Endodermal cell (in vitro differentiated cells): Measurements from ENCODE around the gene TNRC6C. TPM values are rescaled to one million over a fixed set of nuclear protein-coding genes. Genes with fewer than 3 reads are reported as not detected.
A peak's percentile ranks its signal among the peaks of the same experiment; 100 is the strongest.

ENCODE experiments used
- DNase-seq: peaks from one replicate; pipeline ENCODE4 v3.0.0-alpha.2; 2017
- H3K27ac ChIP-seq: 2 replicates; pipeline ENCODE4 v1.5.1; 2013; ENCODE audit warnings: mild to moderate bottlenecking, low read depth, low read length, moderate library complexity
- H3K27me3 ChIP-seq: 2 replicates; pipeline ENCODE4 v1.6.1; 2013; ENCODE audit warnings: mild to moderate bottlenecking, low read length, moderate library complexity; ENCODE audit not compliant: insufficient read depth, control insufficient read depth, poor library complexity, severe bottlenecking
- H3K36me3 ChIP-seq: 2 replicates; pipeline ENCODE4 v1.7.0; 2013; ENCODE audit warnings: mild to moderate bottlenecking, low read length, moderate library complexity; ENCODE audit not compliant: control insufficient read depth, insufficient read depth
- H3K4me1 ChIP-seq: one replicate; pipeline ENCODE4 v1.7.0; 2013; ENCODE audit warnings: low read length; ENCODE audit not compliant: control insufficient read depth, insufficient read depth
- H3K4me3 ChIP-seq: 2 replicates; pipeline ENCODE4 v1.5.1; 2013; ENCODE audit warnings: mild to moderate bottlenecking, low read length, moderate library complexity
- H3K9ac ChIP-seq: 2 replicates; pipeline ENCODE4 v1.6.1; 2013; ENCODE audit warnings: mild to moderate bottlenecking, low read length, moderate library complexity; ENCODE audit not compliant: poor library complexity, severe bottlenecking; ENCODE audit errors: extremely low read depth
- H3K9me3 ChIP-seq: 2 replicates; pipeline ENCODE4 v1.6.1; 2013; ENCODE audit warnings: mild to moderate bottlenecking, low read length, moderate library complexity; ENCODE audit not compliant: control insufficient read depth
- H3K27ac Mint-ChIP-seq: 2 replicates; pipeline ENCODE4 v1.8.0; 2020; ENCODE audit warnings: mixed read lengths
- H3K27me3 Mint-ChIP-seq: 2 replicates; pipeline ENCODE4 v1.8.0; 2021; ENCODE audit warnings: mild to moderate bottlenecking, mixed read lengths; ENCODE audit not compliant: insufficient read depth
- H3K36me3 Mint-ChIP-seq: 2 replicates; pipeline ENCODE4 v1.8.0; 2020; ENCODE audit warnings: low read depth, mixed read lengths
- H3K4me1 Mint-ChIP-seq: 2 replicates; pipeline ENCODE4 v1.8.0; 2020; ENCODE audit warnings: mixed read lengths
- H3K4me3 Mint-ChIP-seq: 2 replicates; pipeline ENCODE4 v1.8.0; 2020; ENCODE audit warnings: mild to moderate bottlenecking, moderate library complexity, mixed read lengths
- H3K9me3 Mint-ChIP-seq: 2 replicates; pipeline ENCODE4 v1.8.0; 2020; ENCODE audit warnings: mild to moderate bottlenecking, mixed read lengths
- CTCF ChIP-seq: fragments of 200-600 bp; sonication (generic); conservative IDR thresholded peaks from 2 replicates; pipeline ENCODE4 v1.5.0; 2021; ENCODE audit warnings: antibody characterized with exemption, mild to moderate bottlenecking
- WGBS, 2 experiments: methylation state at CpG; one replicate each; pipeline versions ENCODE4 v1.1.5 to v1.1.7; 2013; ENCODE audit warnings: missing lambda C conversion rate in 2 of 2, mixed read lengths in 1 of 2; ENCODE audit not compliant: insufficient coverage in 1 of 2, insufficient read length in 1 of 2; 5-methylcytosine and 5-hydroxymethylcytosine counted together
- total RNA-seq, 2 donors: library from RNA; stranded (reverse); fragmentation: NEBNext Ultra II Directional in 1 of 2; extraction: Animal tissue kit (Norgen Biotek cat#: 25700) in 1 of 2; gene quantifications; 2 replicates in 1 of 2; 3 replicates in 1 of 2; pipeline ENCODE4 v1.2.1, GENCODE V29; 2021

TNRC6C gene
- total RNA-seq, 2 donors from 2014 or later = 22.4 to 40.2 TPM

GRCh38 chr17:78130437-78131101 is 172.1 kb downstream of the TNRC6C start, which contains the start of gene TMC8:
TMC8 (plus strand) TSS chr17:78130771; CDS start chr17:78131589, 818 bp downstream.
- peak within 1 kb of the TSS; percentile 44 for H3K4me3 Mint-ChIP-seq
- no peak for TF ChIP-seq CTCF
- H3K27ac ChIP-seq = no peak within 1 kb of the TSS
- 84 to 86% methylated on average over 5 to 10 of the region's 10 CpGs for WGBS, 2 experiments
- no peak within 1 kb of the TSS for H3K4me3 ChIP-seq
- peak; percentile 83 for DNase-seq
- peaks cover 3% of the 10 kb centered on the region for H3K36me3 ChIP-seq
- H3K27me3 Mint-ChIP-seq = peaks cover 24% of the 10 kb centered on the region
- no peaks in the 10 kb centered on the region for H3K9me3 Mint-ChIP-seq
- no peak within 1 kb of the TSS for H3K9ac ChIP-seq
- peaks cover 21% of the 10 kb centered on the region for H3K4me1 Mint-ChIP-seq
- peaks cover 1% of the 10 kb centered on the region for H3K36me3 Mint-ChIP-seq
- peaks cover 7% of the 10 kb centered on the region for H3K27me3 ChIP-seq
- no peak within 1 kb of the TSS for H3K27ac Mint-ChIP-seq
- H3K9me3 ChIP-seq = no peaks in the 10 kb centered on the region
- H3K4me1 ChIP-seq = peaks cover 5% of the 10 kb centered on the region

GRCh38 chr17:78131172-78132083 is 172.9 kb downstream of the TNRC6C start:
- H3K27ac ChIP-seq = no peak overlapping the region
- TF ChIP-seq CTCF = no peak
- no peak overlapping the region for H3K9ac ChIP-seq
- no peaks in the 10 kb centered on the region for H3K9me3 Mint-ChIP-seq
- H3K27me3 ChIP-seq = peaks cover 7% of the 10 kb centered on the region
- peaks cover 5% of the 10 kb centered on the region for H3K4me1 ChIP-seq
- peak; percentile 81 for DNase-seq
- H3K4me1 Mint-ChIP-seq = peaks cover 21% of the 10 kb centered on the region
- H3K36me3 Mint-ChIP-seq = peaks cover under 1% of the 10 kb centered on the region
- H3K27me3 Mint-ChIP-seq = peaks cover 24% of the 10 kb centered on the region
- H3K9me3 ChIP-seq = no peaks in the 10 kb centered on the region
- no peak overlapping the region for H3K4me3 ChIP-seq
- H3K27ac Mint-ChIP-seq = no peak overlapping the region
- whole genome bisulfite sequencing, 2 experiments = 45 to 52% methylated on average over 21 to 74 of the region's 74 CpGs
- H3K36me3 ChIP-seq = no peaks in the 10 kb centered on the region
- peak overlapping the region; percentile 44 for H3K4me3 Mint-ChIP-seq

GRCh38 chr17:78132084-78132676 is 173.7 kb downstream of the TNRC6C start:
- Histone ChIP-seq H3K36me3 (no peaks in the 10 kb centered on the region), H3K9ac (no peak overlapping the region), H3K4me3 (no peak overlapping the region), H3K4me1 (peaks cover under 1% of the 10 kb centered on the region), H3K27ac (no peak overlapping the region), H3K27me3 (peaks cover 7% of the 10 kb centered on the region), H3K9me3 (no peaks in the 10 kb centered on the region)
- peak; percentile 90 for DNase-seq
- 37 to 45% methylated on average over 7 to 38 of the region's 38 CpGs for WGBS, 2 experiments
- peaks cover 18% of the 10 kb centered on the region for H3K4me1 Mint-ChIP-seq
- no peak overlapping the region for H3K27ac Mint-ChIP-seq
- H3K36me3 Mint-ChIP-seq = no peaks in the 10 kb centered on the region
- H3K9me3 Mint-ChIP-seq = no peaks in the 10 kb centered on the region
- TF ChIP-seq CTCF = peak; percentile 18
- peak overlapping the region; percentile 44 for H3K4me3 Mint-ChIP-seq
- H3K27me3 Mint-ChIP-seq = peaks cover 24% of the 10 kb centered on the region
